Psoas muscle (tissue), 8 donors: ENCODE data around the gene TSPAN14. TPM values are rescaled to one million over a fixed set of nuclear protein-coding genes. Genes with fewer than 3 reads are reported as not detected.

ENCODE experiments used
- ATAC-seq, 4 donors: fragments of 200-7000 bp; cut with Tn5 transposase; one replicate each; pipeline ENCODE4 v1.9.1; 2020; ENCODE audit warnings: moderate library complexity in 3 of 4, mild to moderate bottlenecking in 2 of 4
- DNase-seq, 2 donors: peaks; one replicate each; pipeline ENCODE4 v3.0.0-alpha.2; 2020
- H3K27ac ChIP-seq: fragments of 200-600 bp; one replicate; pipeline ENCODE4 v1.8.0; 2022
- H3K27me3 ChIP-seq, 3 donors: fragments of 200-600 bp in 1 of 3; one replicate each; pipeline versions ENCODE4 v1.6.1 to v1.8.0; 2013 to 2022; ENCODE audit warnings: low read length in 2 of 3, mild to moderate bottlenecking in 2 of 3, moderate library complexity in 1 of 3; ENCODE audit not compliant: insufficient read depth in 3 of 3
- H3K36me3 ChIP-seq, 2 donors: fragments of 200-600 bp in 1 of 2; one replicate each; pipeline versions ENCODE4 v1.6.1 to v1.8.0; 2013 to 2022; ENCODE audit warnings: low read depth in 1 of 2, mild to moderate bottlenecking in 1 of 2, moderate library complexity in 1 of 2; ENCODE audit not compliant: insufficient read depth in 1 of 2
- H3K4me1 ChIP-seq: fragments of 200-600 bp; one replicate; pipeline ENCODE4 v1.8.0; 2022
- H3K4me3 ChIP-seq: fragments of 200-600 bp; one replicate; pipeline ENCODE4 v1.8.0; 2022; ENCODE audit warnings: mild to moderate bottlenecking
- H3K9me3 ChIP-seq: fragments of 200-600 bp; one replicate; pipeline ENCODE4 v1.8.0; 2022
- WGBS, 3 donors: extraction: QIAGEN DNeasy Blood & Tissue Kit; methylation state at CpG; one replicate each; pipeline versions ENCODE4 v1.1.6 to v1.1.7; 2013; 5-methylcytosine and 5-hydroxymethylcytosine counted together
- intact Hi-C, 2 donors: fragments of 100-400 bp; cut with DNase I; formaldehyde crosslinking; loops; one replicate each; pipeline versions ENCODE4 v1.11.0 to v1.14.2; 2022
- polyA plus RNA-seq, 3 donors: library from polyadenylated mRNA; stranded (reverse); fragments of 200-250 nt; gene quantifications; one replicate each; pipeline ENCODE4 v1.2.3, GENCODE V29; 2013
- total RNA-seq, 4 donors: library from RNA; stranded (reverse); fragmentation: NEBNext Ultra II Directional in 2 of 4; extraction: Animal tissue kit (Norgen Biotek cat#: 25700) in 2 of 4; gene quantifications; one replicate each; pipeline versions ENCODE4 v1.2.1 to v1.2.4, GENCODE V29; 2021 to 2023
- TF ChIP-seq, protein P1 (sequence below): fragments of 200-600 bp; IDR thresholded peaks from one replicate; pipeline ENCODE4 v1.8.0; 2022; ENCODE audit warnings: antibody characterized with exemption
- donor health status: healthy with polysubstance abuse.
- donor health status: DM: no; HTN: no; CAD: no; lungs with moderate emphysema.
- donor health status: Bipolar disorder and iron deficiency.
- donor health status: healthy.
- donor health status: DM: yes; HTN: yes; CAD: no.
- donor health status: DM: no; HTN: no; CAD: no.
- donor health status: DM: no; HTN: no; CAD: no.
- donor health status: DM: yes; HTN: yes; CAD: no.

Gene TSPAN14
- total and polyA plus RNA-seq, 7 donors: 19.4 to 33.3 (median 23.9) TPM

- Histone ChIP-seq H3K4me1 (no peaks in the 10 kb centered on the region), H3K27me3 (no peaks in the 10 kb centered on the region), H3K36me3 (no peaks in the 10 kb centered on the region), H3K9me3 (no peaks in the 10 kb centered on the region), H3K4me3 (no peak overlapping the region), H3K27ac (no peak overlapping the region)
- 82 to 86% (median 82%) methylated on average over 3 of the region's 3 CpGs for WGBS, 3 donors
- TF ChIP-seq, protein P1, sequence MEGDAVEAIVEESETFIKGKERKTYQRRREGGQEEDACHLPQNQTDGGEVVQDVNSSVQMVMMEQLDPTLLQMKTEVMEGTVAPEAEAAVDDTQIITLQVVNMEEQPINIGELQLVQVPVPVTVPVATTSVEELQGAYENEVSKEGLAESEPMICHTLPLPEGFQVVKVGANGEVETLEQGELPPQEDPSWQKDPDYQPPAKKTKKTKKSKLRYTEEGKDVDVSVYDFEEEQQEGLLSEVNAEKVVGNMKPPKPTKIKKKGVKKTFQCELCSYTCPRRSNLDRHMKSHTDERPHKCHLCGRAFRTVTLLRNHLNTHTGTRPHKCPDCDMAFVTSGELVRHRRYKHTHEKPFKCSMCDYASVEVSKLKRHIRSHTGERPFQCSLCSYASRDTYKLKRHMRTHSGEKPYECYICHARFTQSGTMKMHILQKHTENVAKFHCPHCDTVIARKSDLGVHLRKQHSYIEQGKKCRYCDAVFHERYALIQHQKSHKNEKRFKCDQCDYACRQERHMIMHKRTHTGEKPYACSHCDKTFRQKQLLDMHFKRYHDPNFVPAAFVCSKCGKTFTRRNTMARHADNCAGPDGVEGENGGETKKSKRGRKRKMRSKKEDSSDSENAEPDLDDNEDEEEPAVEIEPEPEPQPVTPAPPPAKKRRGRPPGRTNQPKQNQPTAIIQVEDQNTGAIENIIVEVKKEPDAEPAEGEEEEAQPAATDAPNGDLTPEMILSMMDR: no peak
- DNase-seq (no peak), ATAC-seq (no peak)
- intact Hi-C loops: loop anchor here (5.0 kb wide), 2 partner anchors 56 to 61 kb away; no protein-coding TSS in a partner anchor
Observed at GRCh38 chr10:80442879-80443278, 11.2 kb upstream of the TSPAN14 start.

DNA sequence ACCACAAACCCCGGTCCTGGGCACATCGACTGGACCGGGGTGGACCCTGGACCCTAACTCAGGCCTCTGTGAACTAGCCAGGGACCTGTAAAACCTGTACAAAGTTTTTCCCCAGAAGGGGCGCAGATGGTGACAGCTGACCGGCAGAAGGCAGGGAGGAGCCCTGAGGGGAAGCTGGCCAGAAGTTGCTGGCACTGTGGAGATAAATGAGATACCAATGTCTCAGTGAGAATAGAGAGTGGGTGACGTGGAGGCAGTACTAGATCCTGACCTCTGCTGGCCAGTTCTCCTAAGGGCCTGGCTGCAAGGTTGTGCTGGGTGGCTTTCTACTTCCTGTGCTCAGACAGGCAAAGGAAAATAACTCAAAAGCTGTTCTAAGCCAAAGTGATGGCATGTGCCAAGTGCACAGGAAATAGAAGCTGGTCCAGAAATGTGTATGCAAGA, 10.6 kb upstream of the TSPAN14 start:
- H3K27ac ChIP-seq: no peak overlapping the region
- no peaks in the 10 kb centered on the region for H3K27me3 ChIP-seq
- peak in 2 of 4 donors; percentile 57 to 68 for ATAC-seq
- no peak for DNase-seq
- H3K9me3 ChIP-seq: no peaks in the 10 kb centered on the region
- H3K36me3 ChIP-seq: no peaks in the 10 kb centered on the region
- TF ChIP-seq, protein P1: peak; percentile 15
- no peak overlapping the region for H3K4me3 ChIP-seq
- H3K4me1 ChIP-seq: no peaks in the 10 kb centered on the region
- intact Hi-C loops: loop anchor here (5.0 kb wide), 2 partner anchors 56 to 61 kb away; no protein-coding TSS in a partner anchor
- 40 to 57% (median 57%) methylated on average over 6 of the region's 6 CpGs for WGBS, 3 donors

DNA sequence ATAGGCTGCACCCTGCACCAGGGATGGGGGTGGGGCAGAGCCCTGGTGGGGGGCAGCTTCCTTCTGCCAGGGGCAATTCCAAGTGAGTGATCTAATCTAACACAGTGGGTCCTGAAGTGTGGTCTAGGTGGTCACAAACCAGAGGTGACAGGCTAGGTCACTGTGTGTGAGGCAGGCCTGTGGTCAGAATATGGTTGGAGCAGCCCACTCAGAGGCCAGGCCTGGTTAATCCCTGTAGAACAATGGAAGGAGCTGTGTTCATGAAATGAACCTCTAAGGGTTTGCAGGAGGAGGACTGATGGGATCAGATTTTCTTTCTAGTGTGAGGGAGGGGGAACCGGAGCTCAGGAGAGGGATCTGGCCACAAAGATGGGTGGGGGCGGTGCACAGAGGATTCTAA, 10.0 kb upstream of the TSPAN14 start:
- Histone ChIP-seq H3K4me1 (no peaks in the 10 kb centered on the region), H3K4me3 (no peak overlapping the region), H3K27ac (no peak overlapping the region), H3K27me3 (no peaks in the 10 kb centered on the region), H3K36me3 (no peaks in the 10 kb centered on the region), H3K9me3 (no peaks in the 10 kb centered on the region)
- TF ChIP-seq, protein P1: no peak
- ATAC-seq (no peak), DNase-seq (no peak)
- 56 to 65% (median 57%) methylated on average over 2 of the region's 2 CpGs for WGBS, 3 donors
- intact Hi-C loops: loop anchor here (1.0 to 5.0 kb wide), 4 partner anchors 57 to 62 kb away; no protein-coding TSS in a partner anchor

- Histone ChIP-seq H3K4me3 (no peak overlapping the region), H3K9me3 (no peaks in the 10 kb centered on the region), H3K36me3 (no peaks in the 10 kb centered on the region), H3K4me1 (no peaks in the 10 kb centered on the region), H3K27me3 (no peaks in the 10 kb centered on the region), H3K27ac (no peak overlapping the region)
- ATAC-seq (peak; percentile 90 to 98 (median 94)), DNase-seq (peak; percentile 67 to 77)
- 18 to 22% (median 20%) methylated on average over 11 of the region's 11 CpGs for WGBS, 3 donors
- intact Hi-C loops: loop anchor here (1.0 to 5.0 kb wide), 4 partner anchors 57 to 62 kb away; no protein-coding TSS in a partner anchor
- TF ChIP-seq, protein P1: peak; percentile 69
Observed at GRCh38 chr10:80444646-80445319, 9.3 kb upstream of the TSPAN14 start.
